ENCODE data around the gene DNAJB8.

The DNAJB8 gene

DNA sequence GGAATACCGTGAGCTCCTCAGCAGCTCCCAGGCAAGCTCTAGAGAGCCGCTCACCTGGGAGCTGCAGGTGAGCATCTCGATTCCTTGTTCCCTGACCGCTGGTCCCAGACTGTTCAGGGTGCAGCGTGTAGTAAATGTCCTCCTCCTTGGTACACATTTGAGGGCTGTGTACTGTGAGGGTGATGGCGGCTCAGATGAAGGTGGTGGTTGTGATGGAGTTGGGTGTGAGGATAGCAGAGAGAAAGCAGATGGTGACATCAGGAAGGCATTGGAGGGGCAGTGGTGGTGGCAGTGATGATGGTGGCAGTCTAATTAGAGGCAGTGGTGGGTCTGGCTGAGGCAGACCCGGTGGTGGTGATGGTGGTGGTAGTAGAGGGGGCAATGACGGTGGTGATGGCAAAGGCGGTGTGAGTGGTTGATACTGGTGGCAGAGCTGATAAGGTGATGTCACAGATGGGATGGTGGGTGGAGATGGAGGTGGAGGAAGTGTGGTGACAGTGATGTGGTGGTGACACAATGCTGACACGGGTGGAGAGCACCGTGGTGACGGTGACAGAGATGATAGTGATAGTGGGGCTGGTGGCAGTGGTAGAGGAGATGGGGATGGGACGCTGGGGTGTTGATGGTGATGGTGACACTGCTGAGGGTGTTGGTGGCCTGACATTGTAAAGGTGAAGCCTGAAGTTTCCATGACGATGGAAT lies at the start of gene DNAJB8:
TSS of gene DNAJB8 (minus strand) at position 51 of the 702 bp plus-strand sequence. CDS start 3,645 bp downstream, outside the sequence.
- DNase-seq (ENCODE audit: low spot score) = no peak

DNA sequence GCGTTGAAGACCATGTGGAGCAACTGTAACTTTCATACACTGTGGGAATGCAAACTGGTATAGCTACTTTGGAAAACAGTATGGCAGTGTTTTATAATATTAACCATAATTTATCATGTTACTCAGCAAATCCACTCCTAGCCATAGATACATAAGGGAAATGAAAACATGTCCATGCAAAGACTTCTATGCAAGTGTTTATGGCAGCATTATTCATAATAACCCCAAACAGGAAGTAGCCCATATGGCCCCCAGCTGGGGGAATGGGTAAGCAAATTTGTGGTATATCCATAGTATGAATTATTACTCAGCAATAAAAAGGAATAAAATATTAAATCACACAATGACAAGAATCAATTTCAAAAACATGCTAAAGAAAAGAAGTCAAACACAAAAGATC lies 49.3 kb upstream of the DNAJB8 start:
- no peak for DNase-seq (ENCODE audit: low spot score)

DNA sequence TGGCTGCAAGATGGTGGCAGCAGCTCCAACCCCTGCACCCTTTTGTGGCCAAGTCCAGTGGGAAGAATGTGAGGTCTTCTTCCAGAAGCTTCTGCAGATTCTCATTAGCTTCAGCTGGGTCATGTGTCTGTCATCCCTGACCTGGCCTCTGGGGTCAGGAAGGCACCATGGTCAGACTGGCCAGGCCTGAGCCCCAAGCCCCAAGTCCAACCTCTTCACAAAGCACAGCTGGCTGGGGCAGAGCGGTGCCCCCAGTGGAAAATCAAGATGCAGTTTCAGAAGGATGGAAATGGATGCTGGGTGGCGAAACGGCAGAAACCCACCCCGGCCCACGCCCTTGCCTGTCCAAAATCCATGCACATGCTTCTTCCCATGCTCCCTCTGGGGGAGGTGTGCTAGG lies 42.2 kb upstream of the DNAJB8 start:
- peak; percentile 5 for DNase-seq (ENCODE audit: low spot score)

DNA sequence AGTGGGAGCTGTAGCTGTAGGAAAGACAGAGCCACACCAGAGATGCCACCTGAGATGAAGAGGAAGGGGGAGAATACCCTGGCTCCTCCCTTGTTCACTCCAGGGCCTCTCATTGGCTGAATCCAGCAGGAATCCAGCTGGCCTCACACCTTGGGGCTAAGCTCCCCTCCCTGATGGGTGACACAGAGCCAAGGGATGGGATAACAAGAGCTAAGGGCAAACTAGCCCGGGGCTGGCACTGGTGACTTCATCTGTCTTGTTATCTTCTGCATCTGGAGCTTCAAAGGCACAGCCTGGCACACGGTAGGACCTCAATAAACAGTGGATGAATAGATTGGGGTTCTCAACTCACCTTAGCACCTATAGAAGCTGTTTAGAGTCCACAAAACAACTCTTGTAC lies 40.1 kb upstream of the DNAJB8 start:
- DNase-seq (ENCODE audit: low spot score) = no peak

DNA sequence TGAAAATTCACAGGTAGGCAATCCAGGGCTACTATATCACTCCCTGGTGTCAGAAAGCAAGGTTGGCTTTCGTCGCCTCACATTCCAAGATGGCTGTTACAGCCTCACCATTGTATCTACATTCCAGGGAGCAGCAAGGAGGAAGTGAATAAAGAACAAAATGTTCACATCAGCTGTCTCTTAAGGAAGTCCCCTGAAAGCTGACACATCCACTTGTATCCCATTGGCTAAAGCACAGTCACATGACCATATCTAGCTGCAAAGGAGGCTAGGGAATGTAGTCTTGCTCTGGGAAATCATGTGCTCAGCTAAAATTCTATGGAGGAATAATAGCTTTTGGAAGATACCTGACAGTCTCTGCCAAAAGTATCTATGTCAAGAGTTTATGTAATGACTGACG lies 39.1 kb upstream of the DNAJB8 start:
- no peak for DNase-seq (ENCODE audit: low spot score)

DNA sequence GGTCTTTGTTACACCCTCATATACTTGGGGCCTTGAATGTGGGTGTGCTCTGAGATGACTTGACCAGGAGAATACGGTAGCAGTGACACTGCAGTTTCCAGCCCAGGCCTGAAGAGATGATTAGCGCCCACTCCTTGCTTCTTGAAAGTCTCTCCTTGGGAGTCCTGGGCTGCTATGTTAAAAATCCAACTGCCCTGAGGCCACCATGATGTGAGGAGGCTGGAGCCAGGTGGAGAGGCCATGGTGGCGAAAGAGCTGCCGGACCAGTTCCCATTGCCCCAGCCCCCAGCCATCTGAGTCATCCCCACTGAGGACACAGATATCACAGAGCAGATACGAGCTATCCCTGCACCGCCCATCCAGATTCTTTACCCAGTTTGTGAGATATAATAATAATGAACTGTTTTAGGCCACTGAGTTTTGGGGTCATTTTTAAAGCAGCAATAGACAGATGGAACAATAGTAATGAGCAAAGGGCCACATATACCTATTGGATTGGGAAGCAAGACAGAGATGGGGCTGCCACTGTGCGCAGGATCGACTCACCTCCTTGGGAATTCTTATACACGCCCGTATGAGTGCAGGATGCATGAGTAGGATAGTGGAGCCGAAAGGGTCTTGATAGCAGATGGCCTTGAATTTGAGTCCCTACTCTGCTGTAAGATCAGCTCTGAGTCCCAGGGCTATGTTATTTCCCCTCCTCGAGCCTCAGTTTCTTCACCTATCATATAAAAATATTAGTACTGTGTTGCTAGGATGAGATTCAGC lies 38.5 kb upstream of the DNAJB8 start:
- DNase-seq (ENCODE audit: low spot score) = peak; percentile 6

DNA sequence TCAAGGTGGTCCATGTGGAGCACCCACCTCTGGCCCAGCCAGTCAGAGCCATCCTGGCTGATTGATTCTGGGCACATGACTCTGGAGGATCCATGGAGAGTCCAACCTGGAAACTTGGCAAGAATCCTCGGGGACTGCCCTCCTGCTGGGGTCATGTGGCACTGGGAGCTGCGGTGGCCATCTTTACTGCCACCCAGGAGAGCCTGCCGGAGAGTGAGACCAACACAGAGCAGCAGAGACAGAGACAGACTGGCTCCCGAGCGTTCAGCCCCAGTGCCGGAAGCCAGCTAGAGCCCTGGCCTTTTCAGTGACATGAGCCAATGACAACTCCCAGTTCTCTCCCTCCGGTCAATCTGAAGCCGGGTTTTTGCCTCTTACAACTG lies 37.8 kb upstream of the DNAJB8 start:
- no peak for DNase-seq (ENCODE audit: low spot score)

DNA sequence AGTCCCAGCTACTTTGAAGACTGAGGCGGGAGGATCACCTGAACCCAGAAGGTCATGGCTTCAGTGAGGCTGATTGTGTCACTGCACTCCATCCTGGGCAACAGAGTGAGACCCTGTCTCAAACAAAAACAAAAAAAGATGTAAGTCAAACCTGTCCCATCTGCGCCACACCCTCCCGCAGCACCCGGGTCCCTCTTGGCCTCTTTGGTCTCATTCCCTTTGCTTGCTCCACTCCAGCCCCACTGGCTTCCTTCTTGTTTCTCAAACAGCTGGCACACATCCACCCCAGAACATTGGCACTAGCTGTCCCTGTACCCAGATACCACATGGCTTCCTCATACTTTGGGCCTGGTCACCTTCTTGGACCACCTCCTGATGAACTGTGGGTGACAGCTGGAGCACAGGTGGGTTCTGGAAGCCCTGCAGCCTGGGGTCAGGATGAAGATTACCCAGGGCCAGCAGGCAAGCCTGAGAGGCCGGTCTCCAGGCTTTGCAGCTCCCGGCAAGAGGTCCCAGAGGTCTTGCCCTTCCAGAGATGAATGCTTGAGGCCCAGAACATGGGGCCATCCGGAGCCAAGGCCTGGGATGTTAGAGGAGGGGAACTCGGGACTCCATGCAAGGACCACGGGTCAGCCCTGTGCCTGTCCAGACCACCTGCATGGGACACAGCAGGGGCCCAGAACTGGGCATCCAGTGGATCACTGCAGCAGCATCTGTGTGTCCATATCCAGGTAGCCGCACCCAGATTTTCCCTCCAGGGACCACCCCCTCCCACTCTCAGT lies 37.3 kb upstream of the DNAJB8 start:
- DNase-seq (ENCODE audit: low spot score) = no peak

DNA sequence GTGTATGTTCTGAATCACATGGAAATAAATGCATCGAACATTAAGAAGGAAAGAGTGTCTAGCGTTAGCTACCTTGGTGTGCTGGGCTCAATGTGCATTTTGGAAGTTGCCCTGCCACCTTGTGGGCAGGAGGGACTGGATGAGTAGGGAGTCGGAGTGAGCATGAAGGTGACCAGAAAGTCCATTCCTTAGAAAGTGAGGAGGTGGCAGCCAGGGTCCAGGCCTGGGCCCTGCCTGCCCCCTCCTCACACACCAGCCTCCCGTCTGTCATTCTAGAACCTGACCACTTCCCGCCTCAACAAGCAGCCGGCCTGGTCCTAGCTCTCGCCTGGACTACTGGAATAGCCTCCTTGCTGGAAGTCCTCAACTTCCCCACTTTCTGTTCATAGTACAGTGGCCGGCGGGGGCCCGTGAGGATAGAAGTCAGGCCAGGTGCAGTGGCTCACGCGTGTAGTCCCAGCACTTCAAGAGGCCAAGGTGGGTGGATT lies 36.5 kb upstream of the DNAJB8 start:
- no peak for DNase-seq (ENCODE audit: low spot score)

DNA sequence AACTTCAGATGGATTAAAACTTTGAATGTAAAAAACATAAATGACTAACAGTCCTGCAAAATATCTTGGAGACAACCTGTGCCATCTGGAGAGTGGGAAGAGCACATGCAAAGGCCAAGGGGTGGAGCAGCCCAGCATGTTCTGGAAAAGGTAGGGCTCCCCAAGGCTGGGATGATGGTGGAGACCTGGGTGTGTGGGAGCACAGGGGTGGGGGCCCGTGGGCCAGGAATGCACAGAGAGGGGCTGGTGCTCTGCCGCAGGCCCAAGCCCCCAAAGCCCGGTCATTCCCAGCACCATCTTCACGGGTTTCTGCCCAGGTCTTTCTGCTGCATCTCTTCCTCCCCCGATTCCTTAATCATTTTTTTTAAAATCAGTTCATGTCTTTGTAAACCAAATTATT lies 36.0 kb upstream of the DNAJB8 start:
- no peak for DNase-seq (ENCODE audit: low spot score)

DNA sequence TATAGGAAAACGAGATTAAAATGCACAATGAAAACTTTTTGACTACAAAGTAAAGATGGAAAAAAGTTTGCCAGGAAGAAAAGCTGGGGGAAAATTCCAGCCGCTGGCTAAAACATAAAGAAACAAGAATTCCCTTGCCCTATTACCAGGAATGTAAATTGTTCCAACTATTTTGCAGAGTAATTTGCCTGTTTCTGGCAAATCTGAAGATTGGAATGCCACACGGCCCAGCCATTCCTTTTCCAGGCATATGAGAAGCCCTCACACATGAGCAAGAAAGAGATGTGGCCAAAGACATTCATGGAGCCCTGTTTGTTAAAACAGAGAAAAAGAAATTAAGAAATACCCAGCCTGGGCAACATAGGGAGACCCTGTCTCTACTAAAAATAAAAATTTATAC lies 34.7 kb upstream of the DNAJB8 start:
- no peak for DNase-seq (ENCODE audit: low spot score)

DNA sequence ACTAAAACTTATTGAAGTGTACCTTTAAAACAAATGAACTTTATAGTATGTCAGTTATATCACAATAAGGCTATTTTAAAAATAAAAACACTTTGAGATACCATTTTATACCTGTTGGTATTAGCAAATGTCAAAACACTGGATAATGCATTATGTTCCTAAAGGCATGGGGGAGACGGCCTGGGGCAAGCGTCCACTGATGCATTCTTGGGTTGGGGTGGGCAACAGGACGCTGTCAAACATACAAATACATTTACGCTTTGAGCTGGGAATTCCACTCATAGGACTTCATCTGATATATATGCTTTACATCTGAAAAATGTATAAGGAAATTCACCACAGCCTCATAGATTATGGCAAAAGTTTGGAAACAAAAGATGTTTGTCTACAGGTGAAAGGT lies 33.9 kb upstream of the DNAJB8 start:
- no peak for DNase-seq (ENCODE audit: low spot score)

DNA sequence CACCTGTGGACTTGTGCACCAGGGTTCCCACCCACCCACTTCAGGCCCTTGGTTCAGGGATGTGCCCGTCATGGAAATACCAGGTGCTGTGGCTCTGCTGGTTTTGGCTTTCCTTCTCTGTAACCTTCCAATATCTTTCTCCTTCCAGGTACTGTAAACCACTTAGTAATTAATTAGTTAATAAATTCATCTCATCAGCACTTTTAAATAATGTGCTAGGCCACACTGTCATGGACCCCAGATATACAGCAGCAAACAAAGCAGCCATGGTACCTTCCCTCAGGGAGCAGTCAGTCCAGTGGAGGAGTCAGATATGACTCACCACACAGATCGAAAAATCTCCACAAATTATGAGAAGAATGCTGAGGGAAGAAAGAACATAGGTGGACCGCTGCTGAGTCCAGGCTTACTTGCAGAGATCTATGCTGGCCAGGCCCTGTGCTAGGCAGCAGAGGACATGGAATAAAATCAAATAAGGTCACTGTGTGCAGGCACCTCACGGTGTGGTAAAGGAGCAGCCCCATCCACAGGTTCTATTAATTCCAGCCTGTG lies 33.1 kb upstream of the DNAJB8 start:
- peak; percentile 39 for DNase-seq (ENCODE audit: low spot score)

DNA sequence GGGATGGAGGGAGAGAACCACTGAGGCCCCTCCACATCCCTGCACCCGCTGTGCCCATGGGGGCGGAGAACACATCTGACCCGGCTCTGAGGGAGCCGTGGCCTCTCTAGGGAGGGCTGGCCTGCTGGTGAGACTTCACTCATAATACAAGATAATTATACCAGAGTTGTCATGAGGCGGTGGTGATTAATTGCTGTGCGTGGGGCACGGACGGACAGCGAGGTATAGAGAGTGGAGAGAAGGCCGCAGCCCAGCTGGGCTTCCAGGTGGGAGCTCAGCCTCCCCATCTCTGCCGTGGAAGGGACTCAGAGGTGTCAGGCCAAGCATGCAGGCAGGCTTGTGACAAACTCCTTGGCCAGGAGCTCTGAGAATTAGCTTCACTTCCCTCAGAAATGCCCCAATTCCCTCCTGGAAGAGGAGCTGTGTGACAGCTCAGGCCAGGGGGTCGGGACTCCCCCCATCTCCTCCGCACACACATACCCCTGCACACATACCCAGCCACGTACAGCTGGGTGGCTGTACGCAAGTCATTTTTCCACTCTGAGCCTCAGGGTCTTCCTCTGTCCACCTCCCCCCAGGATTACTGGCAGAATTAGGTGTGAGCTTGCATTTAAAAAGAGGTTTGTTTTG lies 32.3 kb upstream of the DNAJB8 start:
- DNase-seq (ENCODE audit: low spot score) = no peak

DNA sequence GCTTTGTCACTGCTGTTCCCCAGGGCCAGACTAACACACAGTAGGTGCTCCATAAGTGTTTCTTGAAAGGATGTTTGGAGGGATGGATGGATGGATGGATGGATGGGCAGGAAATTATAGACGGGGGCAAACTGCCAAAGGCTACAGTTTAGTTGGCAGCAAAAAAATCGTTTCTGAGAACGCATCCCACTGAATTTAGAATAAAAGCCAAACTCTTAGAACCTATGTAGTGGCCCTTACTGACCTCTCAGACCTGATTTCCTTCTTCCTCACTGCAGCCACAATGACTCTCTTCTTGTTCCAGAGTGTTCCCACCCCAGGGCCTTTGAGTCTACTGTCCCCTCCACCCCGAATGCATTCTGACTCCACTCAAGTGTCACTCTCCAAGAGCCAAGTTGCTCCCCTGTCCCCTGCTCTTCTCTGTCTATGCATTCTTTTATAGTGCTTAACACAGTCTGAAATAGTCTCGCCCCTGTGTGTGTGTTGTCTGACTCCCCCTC lies 31.5 kb upstream of the DNAJB8 start:
- no peak for DNase-seq (ENCODE audit: low spot score)

DNA sequence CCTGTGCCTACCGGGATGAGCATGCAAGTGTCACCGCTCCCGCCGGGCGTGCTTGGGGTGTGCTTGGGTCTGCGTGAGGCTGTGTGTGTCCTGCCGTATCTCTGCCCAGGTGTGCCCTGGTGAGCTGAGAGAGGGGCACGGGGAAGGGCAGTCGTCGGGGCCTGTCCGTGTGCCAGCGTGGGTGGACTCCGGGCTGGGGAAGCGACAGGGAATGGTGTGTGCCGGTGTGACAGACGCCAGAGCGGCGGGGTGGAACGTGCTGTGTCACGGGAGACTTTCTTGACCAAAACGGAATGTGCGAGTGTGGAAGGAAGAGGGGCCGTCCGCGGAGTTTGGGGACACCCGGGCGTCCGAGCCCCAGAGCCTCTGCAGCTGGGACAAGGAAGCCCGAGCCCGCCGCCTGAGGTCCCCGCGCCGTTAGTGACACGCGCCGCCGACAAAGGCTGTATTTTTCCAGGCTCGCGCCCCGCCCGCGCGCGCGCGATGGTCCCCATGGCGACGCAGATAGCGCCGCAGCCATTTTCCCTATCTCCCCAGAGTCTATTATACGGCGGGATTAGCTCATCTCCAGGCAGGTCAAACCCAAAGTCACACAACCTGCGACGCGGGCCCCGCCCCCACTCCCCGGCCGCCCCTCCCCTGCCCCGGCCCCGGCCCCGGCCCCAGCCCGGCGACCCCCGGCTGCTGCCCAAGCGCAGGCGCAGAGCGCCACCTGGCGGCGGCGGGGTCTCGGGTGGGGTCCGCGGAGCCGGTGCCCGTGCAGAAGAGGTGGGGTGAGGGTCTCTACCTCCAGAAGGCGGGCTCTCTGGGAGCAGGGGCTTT lies 30.8 kb upstream of the DNAJB8 start:
- peak; percentile 87 for DNase-seq (ENCODE audit: low spot score)

DNA sequence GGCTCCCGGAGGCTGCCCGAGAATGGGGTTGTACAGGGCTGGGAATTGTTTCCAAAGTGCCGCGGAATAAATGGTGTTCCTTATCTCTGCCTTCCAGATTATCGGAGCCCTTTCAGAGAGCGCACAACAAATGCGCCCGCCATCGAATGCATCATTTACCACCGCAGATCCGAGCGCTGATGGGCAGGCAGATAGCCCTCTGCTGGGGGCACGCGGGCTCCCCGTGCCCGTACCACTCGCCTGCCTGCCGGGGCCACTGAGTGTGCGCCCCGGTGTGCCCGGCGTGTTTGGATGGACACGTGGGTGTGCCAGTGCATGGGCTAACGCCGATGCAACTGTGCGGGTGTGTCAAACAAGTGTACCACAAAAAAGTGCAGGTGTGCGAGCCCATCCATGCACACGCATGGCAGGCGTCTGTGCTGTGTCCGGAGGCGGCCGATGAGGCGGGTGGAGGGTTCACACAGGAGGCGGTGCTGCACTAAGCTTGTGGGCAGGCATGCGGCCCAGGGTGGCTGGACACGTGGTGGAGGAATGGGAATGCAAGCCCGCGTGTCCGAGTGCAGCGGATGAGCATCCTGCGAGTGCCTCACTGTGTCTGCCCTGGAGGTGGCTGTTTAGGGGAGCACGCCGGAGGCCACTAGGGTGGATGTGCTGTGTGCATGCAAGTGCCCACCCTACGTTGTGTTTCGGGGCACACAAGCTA lies 30.1 kb upstream of the DNAJB8 start:
- peak; percentile 40 for DNase-seq (ENCODE audit: low spot score)

DNA sequence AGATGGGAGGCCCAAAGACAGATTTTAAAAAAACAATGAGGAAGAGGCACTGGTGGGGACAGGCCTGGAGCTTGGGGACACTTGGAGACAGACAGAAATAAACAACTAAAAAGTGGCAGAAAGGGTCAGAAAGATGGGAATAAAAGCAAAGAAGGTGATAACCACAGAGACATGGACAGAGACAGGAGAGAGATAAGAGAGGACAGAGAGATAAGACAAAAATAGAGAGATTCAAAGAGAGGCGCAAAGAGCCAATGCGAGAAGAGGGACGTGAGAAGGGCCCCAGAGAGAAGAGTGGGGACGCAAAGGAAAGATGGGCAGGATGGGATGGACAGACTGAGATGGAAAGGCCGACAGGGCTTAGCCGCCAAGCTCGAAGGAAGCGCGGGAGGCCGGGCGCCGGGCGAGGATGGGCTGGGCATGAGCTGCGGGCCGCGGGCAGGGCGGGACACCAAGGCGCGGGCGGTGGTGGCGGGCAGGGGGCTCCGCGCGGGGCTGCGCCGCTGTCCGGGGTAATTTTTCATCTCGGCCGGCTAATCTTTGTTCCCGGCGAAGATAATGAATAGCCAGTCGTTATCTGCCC lies 29.4 kb upstream of the DNAJB8 start:
- no peak for DNase-seq (ENCODE audit: low spot score)

DNA sequence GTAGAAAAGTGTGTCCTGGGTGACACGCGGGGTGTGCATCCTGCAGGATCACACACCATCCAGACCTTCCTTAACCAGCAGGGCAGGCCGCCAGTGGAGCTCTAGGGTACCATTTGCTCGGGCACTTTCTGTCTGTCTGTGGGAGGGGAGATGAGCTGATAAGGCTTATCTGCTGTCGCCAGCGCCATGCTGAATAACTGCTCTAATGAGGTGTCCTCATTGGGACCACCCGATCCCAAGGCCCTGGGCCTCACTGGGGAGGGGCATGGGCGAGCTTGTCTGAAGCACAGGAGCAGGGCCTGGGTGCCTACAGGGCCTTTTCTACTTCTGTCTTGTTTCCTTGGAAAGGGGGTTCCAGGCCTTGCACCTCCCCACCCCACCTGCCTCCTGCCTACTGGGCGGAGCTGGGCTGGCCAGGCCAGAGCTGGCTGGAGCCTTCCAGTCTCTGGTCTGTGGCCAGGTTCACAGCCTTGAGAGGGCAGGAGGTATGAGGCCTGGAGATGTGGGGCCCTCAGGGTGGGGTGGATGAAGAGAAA lies 28.8 kb upstream of the DNAJB8 start:
- DNase-seq (ENCODE audit: low spot score) = no peak

DNA sequence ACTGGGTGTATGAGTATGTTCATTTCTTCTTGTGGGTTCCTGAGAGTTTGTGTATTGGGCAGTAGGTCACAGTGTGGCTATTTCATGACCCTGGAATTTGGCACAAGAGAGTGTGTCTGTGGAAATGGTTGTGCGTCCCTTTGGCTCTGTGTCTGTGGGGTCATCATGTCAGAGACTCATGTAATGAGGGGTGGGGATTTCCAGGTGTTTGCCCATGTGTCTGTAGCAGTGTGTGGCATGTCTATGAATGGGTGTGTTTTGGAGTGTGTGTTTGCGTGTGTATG lies 27.6 kb upstream of the DNAJB8 start:
- DNase-seq (ENCODE audit: low spot score) = no peak
